HG03196 (cell line): ENCODE measurements around the gene SLC16A3.
"Not testable (repeated sequence)": the region's sequence is repeated elsewhere in the genome, so short reads cannot be mapped to it uniquely, and the experiment has no call there.

Source experiments
- ATAC-seq: cut with Tn5 transposase; IDR thresholded peaks from one replicate; pipeline ENCODE4 v1.9.1; 2021; ENCODE audit not compliant: unreplicated experiment

Gene SLC16A3

GRCh38 chr17:82203920-82204319 is 24.9 kb upstream of the SLC16A3 start:
- no peak for ATAC-seq

- no peak for ATAC-seq
Measured at GRCh38 chr17:82204831-82205719, 23.8 kb upstream of the SLC16A3 start.

DNA sequence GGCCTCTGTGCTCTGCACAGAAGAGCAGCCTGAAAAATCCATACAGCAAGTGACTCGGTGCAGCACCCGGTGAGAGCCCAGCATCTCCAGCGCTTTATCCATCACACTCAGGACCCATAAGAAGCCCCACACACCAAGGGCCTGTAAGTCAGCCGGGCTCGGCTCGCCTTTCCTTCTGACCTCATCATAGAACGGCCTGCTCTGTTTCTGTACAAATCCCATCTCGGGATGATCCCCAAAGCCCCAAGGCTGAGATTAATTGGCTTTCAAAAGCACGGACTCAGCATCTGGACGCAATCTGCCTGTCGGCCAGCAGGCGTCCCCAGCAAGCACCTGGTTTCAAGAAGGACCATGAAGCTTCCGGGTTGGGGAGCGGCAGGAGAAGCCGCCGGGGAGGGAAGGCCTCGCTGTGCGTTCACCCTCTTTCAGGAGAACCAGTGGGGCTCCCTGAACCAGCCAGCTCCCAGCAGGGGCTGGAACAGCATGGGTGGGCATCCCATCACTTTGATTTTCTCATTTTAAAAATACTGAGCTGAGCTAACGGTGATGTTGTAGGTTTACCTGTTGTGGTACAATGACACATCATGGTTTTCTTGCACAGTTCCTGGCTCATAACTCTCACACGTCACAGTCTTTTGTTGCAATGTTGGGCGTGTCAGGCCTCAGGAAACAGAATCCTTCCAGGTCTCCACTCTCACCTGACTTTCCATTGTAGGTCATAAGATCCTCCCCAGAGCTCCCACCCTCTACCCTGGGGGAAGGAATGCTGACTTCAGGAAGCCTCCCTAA is 22.9 kb upstream of the SLC16A3 start:
- ATAC-seq = peak; percentile 83

DNA sequence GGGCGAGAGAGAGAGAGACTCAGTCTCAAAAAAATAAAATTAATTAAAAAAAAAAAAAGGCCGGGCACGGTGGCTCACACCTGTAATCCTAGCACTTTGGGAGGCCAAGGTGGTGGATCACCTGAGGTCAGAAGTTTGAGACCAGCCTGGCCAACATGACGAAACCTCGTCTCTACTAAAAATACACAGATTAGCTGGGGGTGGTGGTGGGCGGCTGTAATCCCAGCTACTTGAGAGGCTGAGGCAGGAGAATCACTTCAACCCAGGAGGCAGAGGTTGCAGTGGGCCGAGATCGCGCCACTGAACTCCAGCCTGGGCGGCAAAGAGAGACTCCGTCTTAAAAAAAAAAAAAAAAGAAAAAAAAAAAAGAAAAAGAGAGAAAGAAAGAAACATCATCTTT is 18.2 kb upstream of the SLC16A3 start:
- not testable (repeated sequence) for ATAC-seq

- peak; percentile 71 for ATAC-seq
Measured at GRCh38 chr17:82212331-82213250, 16.3 kb upstream of the SLC16A3 start, which contains the start of gene CCDC57. TSS of gene CCDC57 (minus strand) at chr17:82212842. CDS start at chr17:82201944, 10,898 bp downstream.

DNA sequence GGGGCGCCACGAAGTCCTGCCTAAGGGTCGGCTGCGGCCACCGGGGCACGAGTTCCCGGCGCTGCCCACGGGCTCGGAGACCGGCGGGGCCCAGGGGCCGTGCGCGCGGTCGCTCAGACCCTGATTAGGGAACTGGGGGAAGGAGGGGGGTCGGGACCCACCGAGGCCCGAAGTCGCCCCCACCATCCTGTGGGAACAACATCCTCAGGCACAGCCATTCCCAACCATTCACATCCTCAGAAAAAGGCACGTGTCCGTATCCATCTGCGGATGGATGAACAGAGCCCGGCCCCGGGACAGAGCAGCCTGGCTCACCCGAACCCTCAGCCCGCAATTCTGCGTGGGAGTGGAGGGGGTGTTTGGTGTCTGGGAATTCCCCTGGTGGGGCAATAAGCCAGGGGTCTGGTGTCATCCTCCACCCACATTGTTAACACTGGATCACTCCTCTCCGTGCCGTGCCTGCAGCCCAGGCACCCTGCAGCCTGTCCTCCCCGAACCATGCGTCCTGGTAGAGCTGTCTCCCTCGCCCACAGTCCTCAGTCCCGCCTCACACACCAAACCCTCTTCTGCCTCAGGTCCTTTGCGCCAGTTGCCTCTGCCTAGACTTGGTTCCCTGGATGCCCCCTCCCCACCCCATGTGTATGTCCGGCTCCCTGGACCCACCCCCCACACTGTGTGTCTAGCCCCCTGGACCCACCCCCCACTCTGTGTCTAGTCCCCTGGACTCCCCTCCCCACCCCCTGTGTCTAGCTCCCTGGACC is 15.4 kb upstream of the SLC16A3 start:
- ATAC-seq = no peak

GRCh38 chr17:82214012-82214628 is 14.7 kb upstream of the SLC16A3 start:
- ATAC-seq = no peak

GRCh38 chr17:82215095-82215971 is 13.5 kb upstream of the SLC16A3 start:
- no peak for ATAC-seq

DNA sequence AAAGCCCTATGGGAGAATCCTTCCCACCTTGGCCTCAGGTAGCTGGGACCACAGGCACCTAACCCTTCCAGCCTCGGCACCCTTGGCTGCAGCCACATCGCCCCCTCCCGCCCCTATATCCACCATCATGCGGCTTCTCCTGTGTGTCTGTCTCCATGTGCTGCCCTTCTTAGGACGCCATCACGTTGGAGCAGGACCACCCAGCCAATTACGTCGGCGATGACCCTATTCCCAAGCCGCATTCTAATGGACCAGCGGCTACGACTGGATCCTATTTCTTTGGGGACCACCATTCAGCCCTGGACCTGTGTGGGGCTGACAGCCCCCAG is 12.9 kb upstream of the SLC16A3 start:
- ATAC-seq = no peak

- ATAC-seq = peak; percentile 41
Measured at GRCh38 chr17:82216301-82217119, 12.3 kb upstream of the SLC16A3 start.

DNA sequence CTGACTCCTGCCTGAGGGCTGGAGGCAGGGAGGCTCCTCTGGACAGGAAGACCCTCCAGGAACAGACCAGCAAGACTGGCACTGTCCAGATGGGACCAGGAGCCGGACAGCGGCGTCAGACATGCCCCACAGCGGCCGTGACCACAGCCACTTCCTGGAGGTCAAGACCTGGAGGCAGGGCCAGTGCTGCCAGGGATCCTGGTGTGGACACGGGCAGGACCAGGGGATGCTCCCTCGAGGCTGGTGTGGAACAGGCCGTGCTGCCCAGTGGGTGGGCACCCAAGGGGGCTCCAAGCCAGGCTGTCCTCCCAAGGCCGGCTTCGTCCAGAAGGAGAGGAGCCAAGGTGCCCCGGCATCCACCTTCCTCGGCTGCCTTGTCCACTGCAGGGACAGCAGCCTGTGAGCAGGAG is 11.7 kb upstream of the SLC16A3 start:
- ATAC-seq = no peak

GRCh38 chr17:82217530-82218204 is 11.2 kb upstream of the SLC16A3 start:
- ATAC-seq = no peak

DNA sequence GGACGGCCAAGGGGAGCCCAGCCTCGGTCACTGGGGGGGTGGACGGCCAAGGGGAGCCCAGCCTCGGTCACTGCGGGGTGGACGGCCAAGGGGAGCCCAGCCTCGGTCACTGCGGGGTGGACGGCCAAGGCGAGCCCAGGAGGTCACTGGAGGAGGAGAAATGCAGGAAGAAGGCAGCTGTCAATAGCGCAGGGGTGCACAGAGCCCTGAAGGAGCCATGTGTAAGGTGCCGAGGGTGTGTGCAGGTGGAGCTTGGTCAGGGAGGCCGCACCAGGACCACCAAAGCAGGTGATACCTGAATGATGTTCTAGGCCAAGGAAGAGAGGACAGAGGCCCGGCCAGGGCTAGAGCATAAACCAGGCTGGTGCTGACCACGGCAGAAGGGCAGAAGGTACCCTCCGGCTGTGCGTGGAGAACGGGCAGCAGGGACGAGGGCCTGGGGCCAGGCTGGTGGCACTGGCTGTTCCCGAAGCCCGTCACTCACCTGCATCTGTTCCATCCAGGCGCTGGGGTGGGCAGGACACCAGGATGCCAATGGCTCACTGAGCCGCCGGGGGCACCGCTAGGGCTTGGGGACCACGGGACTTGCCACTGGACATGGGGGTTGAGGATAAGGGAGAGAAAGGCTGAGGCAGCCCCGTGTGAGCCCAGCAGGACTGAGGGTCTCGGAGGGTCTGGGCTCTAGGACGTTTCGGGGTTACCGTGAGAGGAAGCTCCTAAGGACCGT is 10.3 kb upstream of the SLC16A3 start:
- ATAC-seq = no peak

DNA sequence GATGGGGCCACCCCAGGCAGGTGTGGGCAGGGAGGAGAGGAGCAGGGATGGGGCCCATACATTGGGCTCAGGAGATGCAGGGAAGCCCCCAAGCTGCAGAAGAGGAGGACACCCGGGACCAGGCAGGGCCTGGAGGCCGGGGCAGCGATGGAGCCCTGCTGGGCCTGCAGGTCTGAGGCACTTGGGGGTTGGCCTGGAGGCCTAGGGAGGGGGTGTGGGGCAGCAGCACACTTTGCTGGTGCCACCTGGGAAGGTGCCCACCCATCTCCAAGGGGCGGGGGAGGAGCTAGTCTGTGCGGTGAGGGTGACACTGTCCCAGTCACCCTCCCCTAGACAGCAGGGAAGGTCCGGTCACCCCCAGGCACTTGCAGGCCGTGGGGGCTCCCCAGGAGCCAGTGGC is 9.8 kb upstream of the SLC16A3 start:
- no peak for ATAC-seq

DNA sequence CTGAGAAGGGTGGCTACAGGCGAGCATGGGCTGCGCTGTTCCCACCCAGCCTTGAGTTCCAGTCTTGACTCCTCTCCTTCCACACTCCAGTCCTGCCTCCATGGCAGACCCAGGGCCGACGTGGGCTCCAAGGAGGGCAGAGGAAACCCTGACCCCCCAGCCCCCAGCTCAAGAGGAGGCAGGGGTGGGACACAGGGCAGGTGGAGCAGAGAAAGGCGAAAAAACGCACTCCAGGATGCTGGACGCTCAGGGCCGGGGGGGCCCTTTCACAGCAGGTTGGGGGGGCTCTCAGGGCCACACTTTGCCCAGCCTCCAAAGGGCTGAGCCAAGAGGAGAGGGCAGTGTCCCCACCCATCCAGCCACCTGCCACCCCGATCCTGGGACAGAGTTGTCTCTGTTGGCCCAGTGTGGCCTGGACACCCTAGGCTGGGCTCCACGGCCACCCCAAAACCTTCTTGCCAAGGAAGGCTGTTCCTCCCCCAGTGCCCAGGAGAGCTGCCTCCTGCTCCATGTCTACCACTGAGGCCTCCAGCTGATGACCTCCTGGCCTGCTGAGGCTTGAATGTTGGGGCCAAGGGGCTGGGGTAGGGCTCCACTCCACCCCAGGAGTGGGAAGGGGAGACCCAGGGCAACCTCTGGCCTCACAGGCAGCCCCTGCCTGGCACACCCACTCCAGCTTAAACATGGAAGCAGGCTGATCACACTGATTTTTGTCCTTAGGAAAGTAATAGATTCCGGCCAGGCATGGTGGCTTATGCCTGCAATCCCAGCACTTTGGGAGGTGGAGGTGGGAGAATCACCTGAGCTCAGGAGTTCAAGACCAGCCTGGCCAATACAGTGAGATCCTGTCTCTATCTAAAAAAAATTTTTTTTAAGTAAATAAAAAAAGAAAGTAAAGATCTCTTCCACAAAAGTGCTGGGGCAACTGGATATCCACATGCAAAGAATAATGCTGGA is 8.8 kb upstream of the SLC16A3 start:
- ATAC-seq = no peak
